ENCODE measurements around the gene UNC13B.

UNC13B gene

DNA sequence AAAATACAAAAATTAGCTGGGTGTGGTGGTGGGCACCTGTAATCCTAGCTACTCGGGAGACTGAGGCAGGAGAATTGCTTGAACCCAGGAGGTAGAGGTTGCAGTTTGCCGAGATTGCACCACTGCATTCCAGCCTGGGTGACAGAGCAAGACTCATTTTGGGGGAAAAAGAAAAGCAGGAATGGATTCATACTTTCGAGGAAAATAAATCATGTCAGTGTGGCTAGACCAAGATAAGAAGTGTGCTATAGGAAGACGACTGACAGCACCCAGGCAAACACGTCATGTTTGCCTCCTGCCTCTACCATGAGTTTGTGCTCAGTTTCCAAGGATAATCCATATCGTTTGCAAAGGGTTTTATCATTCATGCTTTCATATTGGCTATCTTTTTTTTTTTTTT, 26.9 kb upstream of the UNC13B start:
- TF ChIP-seq CREB1 (IDR thresholded peaks at IDR 0.05; ENCODE audit: low read depth) (no peak), TEAD4 (IDR thresholded peaks at IDR 0.05) (no peak), YY1 (IDR thresholded peaks at IDR 0.05; ENCODE audit: low read depth) (no peak), NFIC (IDR thresholded peaks at IDR 0.05) (no peak)
- TF ChIP-seq, protein P1, sequence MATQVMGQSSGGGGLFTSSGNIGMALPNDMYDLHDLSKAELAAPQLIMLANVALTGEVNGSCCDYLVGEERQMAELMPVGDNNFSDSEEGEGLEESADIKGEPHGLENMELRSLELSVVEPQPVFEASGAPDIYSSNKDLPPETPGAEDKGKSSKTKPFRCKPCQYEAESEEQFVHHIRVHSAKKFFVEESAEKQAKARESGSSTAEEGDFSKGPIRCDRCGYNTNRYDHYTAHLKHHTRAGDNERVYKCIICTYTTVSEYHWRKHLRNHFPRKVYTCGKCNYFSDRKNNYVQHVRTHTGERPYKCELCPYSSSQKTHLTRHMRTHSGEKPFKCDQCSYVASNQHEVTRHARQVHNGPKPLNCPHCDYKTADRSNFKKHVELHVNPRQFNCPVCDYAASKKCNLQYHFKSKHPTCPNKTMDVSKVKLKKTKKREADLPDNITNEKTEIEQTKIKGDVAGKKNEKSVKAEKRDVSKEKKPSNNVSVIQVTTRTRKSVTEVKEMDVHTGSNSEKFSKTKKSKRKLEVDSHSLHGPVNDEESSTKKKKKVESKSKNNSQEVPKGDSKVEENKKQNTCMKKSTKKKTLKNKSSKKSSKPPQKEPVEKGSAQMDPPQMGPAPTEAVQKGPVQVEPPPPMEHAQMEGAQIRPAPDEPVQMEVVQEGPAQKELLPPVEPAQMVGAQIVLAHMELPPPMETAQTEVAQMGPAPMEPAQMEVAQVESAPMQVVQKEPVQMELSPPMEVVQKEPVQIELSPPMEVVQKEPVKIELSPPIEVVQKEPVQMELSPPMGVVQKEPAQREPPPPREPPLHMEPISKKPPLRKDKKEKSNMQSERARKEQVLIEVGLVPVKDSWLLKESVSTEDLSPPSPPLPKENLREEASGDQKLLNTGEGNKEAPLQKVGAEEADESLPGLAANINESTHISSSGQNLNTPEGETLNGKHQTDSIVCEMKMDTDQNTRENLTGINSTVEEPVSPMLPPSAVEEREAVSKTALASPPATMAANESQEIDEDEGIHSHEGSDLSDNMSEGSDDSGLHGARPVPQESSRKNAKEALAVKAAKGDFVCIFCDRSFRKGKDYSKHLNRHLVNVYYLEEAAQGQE (IDR thresholded peaks at IDR 0.05; ENCODE audit: low read depth) = no peak

DNA sequence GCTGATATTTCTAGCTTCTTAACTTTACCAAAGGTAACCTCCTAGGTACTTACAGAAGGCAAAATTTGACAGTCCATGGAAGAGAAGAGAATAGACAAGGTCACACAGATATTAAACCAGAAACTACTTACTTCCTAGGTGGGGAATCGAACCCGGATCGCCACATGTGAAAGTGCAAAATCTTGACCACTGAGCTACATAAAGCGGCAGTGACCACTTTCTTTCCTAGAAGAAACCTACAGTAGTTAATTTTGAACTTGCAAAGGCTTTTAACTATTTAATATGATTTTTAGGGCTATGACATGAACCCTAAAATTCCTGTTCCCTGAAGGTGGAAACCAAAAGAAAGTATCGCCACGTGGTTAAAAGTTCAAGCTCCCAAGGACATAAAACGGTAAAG, 25.8 kb upstream of the UNC13B start:
- TF ChIP-seq, protein P1 (IDR thresholded peaks at IDR 0.05; ENCODE audit: low read depth) = no peak
- TF ChIP-seq CREB1 (IDR thresholded peaks at IDR 0.05; ENCODE audit: low read depth) = no peak
- TF ChIP-seq FOXM1 (IDR thresholded peaks at IDR 0.05; ENCODE audit: borderline replicate concordance, low read depth) = no peak
- TF ChIP-seq EP300 (IDR thresholded peaks at IDR 0.05; ENCODE audit: borderline replicate concordance) = no peak
- TF ChIP-seq, protein P2, sequence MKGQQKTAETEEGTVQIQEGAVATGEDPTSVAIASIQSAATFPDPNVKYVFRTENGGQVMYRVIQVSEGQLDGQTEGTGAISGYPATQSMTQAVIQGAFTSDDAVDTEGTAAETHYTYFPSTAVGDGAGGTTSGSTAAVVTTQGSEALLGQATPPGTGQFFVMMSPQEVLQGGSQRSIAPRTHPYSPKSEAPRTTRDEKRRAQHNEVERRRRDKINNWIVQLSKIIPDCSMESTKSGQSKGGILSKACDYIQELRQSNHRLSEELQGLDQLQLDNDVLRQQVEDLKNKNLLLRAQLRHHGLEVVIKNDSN (IDR thresholded peaks at IDR 0.05) = no peak
- TF ChIP-seq TCF12 (IDR thresholded peaks at IDR 0.05; ENCODE audit: low read depth) = no peak
- no peak for TF ChIP-seq ZBTB7A (IDR thresholded peaks at IDR 0.05; ENCODE audit: low read depth)
- TF ChIP-seq NFIC (IDR thresholded peaks at IDR 0.05) = no peak
- TF ChIP-seq, protein P3, sequence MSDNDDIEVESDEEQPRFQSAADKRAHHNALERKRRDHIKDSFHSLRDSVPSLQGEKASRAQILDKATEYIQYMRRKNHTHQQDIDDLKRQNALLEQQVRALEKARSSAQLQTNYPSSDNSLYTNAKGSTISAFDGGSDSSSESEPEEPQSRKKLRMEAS (IDR thresholded peaks at IDR 0.05) = no peak
- TF ChIP-seq TEAD4 (IDR thresholded peaks at IDR 0.05) = no peak
- TF ChIP-seq EGR1 (IDR thresholded peaks at IDR 0.05) = no peak
- no peak for TF ChIP-seq RAD21 (IDR thresholded peaks at IDR 0.05; ENCODE audit: low read depth)
- TF ChIP-seq TAF1 (IDR thresholded peaks at IDR 0.05; ENCODE audit: low read depth) = no peak
- TF ChIP-seq CEBPB (IDR thresholded peaks at IDR 0.05) = no peak

DNA sequence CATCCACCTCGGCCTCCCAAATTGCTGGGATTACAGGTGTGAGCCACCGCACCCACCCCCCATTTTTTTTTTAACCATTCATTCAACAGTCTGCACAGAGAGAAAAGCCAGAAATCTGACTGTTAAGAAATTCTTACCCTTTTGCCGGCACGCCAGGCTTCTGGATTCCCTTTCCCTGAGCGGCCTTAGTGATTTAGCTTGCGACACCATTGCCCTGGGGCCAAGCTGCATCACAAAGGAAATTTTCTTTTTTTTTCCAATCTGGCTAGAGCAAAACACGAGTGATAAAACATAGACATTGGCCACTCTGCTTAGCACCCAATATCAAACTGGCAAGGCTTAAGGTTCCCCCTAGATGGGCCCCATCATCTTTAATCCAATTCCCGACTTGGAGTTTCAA, 24.9 kb upstream of the UNC13B start:
- TF ChIP-seq ZBTB7A (IDR thresholded peaks at IDR 0.05; ENCODE audit: low read depth) (no peak), EGR1 (IDR thresholded peaks at IDR 0.05) (no peak), CEBPB (IDR thresholded peaks at IDR 0.05) (no peak), TEAD4 (IDR thresholded peaks at IDR 0.05) (no peak)

DNA sequence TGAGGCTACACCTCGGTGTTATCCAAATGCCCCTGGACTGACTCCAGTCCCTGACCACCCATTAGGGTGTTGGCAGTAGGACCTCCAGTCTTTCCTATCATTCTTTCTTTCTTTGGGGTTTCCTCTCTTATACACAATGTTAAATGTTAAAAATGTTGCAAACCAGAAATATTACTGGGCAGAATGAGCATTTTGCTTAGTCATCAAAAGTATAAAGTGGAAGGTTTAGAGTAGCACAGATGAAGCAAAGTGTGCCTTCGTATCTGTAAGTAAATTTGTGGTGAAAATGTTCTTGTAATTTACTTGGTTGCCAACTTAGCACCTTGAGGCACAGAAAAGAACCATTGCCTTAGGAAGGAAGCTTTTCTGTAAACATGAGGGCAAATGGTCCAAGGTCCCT, 21.7 kb upstream of the UNC13B start:
- no peak for TF ChIP-seq FOXM1 (IDR thresholded peaks at IDR 0.05; ENCODE audit: borderline replicate concordance, low read depth)
- no peak for TF ChIP-seq RAD21 (IDR thresholded peaks at IDR 0.05; ENCODE audit: low read depth)
- no peak for TF ChIP-seq NFIC (IDR thresholded peaks at IDR 0.05)
- TF ChIP-seq, protein P3 (IDR thresholded peaks at IDR 0.05) = no peak
- TF ChIP-seq CEBPB (IDR thresholded peaks at IDR 0.05) = no peak
- no peak for TF ChIP-seq EP300 (IDR thresholded peaks at IDR 0.05; ENCODE audit: borderline replicate concordance)
- TF ChIP-seq EGR1 (IDR thresholded peaks at IDR 0.05) = no peak
- TF ChIP-seq TAF1 (IDR thresholded peaks at IDR 0.05; ENCODE audit: low read depth) = no peak
- no peak for TF ChIP-seq TCF12 (IDR thresholded peaks at IDR 0.05; ENCODE audit: low read depth)
- TF ChIP-seq, protein P2 (IDR thresholded peaks at IDR 0.05) = no peak
- TF ChIP-seq CREB1 (IDR thresholded peaks at IDR 0.05; ENCODE audit: low read depth) = no peak
- TF ChIP-seq ZBTB7A (IDR thresholded peaks at IDR 0.05; ENCODE audit: low read depth) = no peak
- no peak for TF ChIP-seq YY1 (IDR thresholded peaks at IDR 0.05; ENCODE audit: low read depth)
- TF ChIP-seq TEAD4 (IDR thresholded peaks at IDR 0.05) = no peak
- TF ChIP-seq, protein P1 (IDR thresholded peaks at IDR 0.05; ENCODE audit: low read depth) = no peak

DNA sequence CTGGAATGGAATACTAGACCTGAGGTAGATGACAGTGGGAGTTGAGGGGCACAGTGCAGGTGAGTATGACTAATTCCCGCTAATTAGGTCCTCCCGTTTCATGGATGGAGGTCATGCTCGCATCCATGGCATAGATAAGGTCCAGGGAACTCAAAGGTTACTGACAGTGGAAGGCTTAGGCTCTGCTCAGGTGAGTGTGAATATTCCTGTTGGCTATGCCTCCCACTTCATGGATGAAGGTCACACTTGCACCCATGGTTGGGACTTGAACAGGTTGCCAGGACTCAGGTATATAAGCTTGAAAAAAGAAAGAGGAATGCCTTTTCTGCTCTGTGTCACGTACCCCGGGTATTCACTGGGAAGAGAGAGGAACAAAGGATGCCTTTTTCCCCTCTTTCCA, 19.8 kb upstream of the UNC13B start:
- TF ChIP-seq TCF12 (IDR thresholded peaks at IDR 0.05; ENCODE audit: low read depth) = no peak
